BLaER1 (cell line): Measurements from ENCODE around the gene PWP1.
A peak's percentile ranks its signal among the peaks of the same experiment; 100 is the strongest.

Source experiments
- H3K27ac ChIP-seq: shearing (Covaris generic); formaldehyde crosslinking; 2 replicates; pipeline ENCODE4 v1.8.1; 2022
- H3K27me3 ChIP-seq: shearing (Covaris generic); formaldehyde crosslinking; 2 replicates; pipeline ENCODE4 v1.8.1; 2022
- H3K36me3 ChIP-seq: shearing (Covaris generic); formaldehyde crosslinking; 2 replicates; pipeline ENCODE4 v1.8.1; 2022
- H3K4me1 ChIP-seq: shearing (Covaris generic); formaldehyde crosslinking; 2 replicates; pipeline ENCODE4 v1.8.1; 2022
- H3K4me2 ChIP-seq: shearing (Covaris generic); formaldehyde crosslinking; 2 replicates; pipeline ENCODE4 v1.8.1; 2022
- H3K4me3 ChIP-seq: shearing (Covaris generic); formaldehyde crosslinking; 2 replicates; pipeline ENCODE4 v1.8.1; 2022
- H3K9ac ChIP-seq: shearing (Covaris generic); formaldehyde crosslinking; 2 replicates; pipeline ENCODE4 v1.8.1; 2022
- H3K9me3 ChIP-seq: shearing (Covaris generic); formaldehyde crosslinking; 2 replicates; pipeline ENCODE4 v1.8.1; 2022
- H4K20me1 ChIP-seq: shearing (Covaris generic); formaldehyde crosslinking; 2 replicates; pipeline ENCODE4 v1.8.1; 2022
- Cebpa-rat ChIP-seq: shearing (Covaris generic); IDR thresholded peaks from 2 replicates; pipeline ENCODE4 v1.8.1; 2022

Gene PWP1

DNA sequence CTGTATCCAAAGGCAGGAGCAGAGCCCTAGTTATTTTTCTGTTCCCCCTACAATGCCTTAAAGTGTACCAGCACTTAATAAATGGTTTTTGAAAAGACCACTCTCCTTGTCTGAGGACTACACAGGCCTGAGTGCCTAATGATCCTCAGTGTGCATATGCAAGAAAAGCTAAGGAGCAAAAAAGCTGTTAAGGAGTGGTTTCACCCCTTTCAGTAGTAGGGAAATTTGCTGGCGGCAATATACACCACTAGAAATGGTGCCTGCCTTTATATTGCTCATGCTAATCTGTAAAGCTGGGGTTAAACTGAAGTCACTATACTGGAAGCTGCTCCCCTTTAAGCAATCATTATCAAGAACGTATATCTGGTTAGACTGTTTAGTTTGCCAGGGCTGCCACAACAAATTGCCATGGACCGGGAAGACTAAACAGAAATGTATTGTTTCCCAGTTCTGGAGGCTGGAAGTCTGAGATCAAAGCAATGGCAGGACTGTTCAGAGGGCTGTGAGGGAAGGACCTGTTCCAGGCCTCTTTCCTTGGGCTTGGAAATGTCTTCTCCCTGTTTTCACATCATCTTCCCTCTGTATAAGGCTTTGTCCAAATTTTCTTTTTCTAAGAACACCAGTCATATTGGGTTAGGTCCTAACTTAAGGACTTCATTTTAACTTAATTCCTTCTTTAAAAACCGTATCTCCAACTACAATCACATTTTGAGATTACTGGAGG, 45.2 kb downstream of the PWP1 start:
- H3K36me3 ChIP-seq = peaks cover 41% of the 10 kb centered on the region
- no peaks in the 10 kb centered on the region for H3K4me1 ChIP-seq
- no peaks in the 10 kb centered on the region for H3K27me3 ChIP-seq
- H4K20me1 ChIP-seq = peaks cover 4% of the 10 kb centered on the region; the same call in 1 of the 2 replicates
- H3K9me3 ChIP-seq = no peaks in the 10 kb centered on the region
- no peak for TF ChIP-seq Cebpa-rat
- no peak overlapping the region for H3K4me3 ChIP-seq
- H3K9ac ChIP-seq = no peak overlapping the region
- H3K27ac ChIP-seq = no peak overlapping the region
- H3K4me2 ChIP-seq = no peak overlapping the region

DNA sequence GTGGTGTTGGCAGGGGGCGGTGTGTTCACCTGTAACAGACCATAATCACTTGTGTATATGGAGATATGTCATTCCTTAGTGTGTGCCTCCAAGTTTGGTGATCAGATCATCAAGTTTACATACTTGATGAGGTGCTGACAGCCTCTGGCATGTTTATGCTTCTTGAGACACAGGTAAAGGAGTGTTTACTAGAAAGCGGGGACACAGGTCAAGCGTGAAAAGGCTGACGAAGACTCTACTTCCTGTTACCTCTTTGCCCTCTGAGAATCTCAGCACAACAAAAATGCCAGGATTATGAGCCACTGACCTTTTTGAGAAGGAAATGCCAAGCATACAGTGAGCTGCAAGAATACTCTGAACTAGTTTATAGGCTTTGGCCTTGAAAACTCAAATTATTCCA, 45.8 kb downstream of the PWP1 start:
- H3K9ac ChIP-seq = no peak overlapping the region
- H4K20me1 ChIP-seq = peaks cover 6% of the 10 kb centered on the region
- no peaks in the 10 kb centered on the region for H3K4me1 ChIP-seq
- H3K36me3 ChIP-seq = peaks cover 46% of the 10 kb centered on the region
- H3K9me3 ChIP-seq = no peaks in the 10 kb centered on the region
- no peak overlapping the region for H3K4me3 ChIP-seq
- H3K27me3 ChIP-seq = no peaks in the 10 kb centered on the region
- no peak overlapping the region for H3K27ac ChIP-seq
- TF ChIP-seq Cebpa-rat = no peak
- no peak overlapping the region for H3K4me2 ChIP-seq

DNA sequence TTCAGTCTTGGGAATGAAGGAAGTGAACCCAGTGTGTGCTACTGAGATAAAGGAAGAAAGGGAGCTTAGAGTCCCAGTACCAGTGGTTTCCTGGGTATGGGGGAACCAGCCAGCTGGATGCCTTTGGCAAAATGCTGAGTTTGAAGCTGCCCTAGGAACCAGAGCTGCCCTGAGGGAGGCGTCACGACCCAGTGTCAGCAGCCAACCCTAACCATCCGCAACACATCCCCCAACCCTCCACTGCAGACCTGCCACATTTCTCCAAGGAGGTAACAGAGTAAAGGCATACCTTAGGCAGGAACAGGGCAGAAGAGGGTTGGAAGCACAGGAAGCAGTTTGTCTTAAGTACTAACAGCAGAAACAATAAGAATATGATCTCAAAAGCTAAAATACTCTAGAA, 46.8 kb downstream of the PWP1 start:
- no peak overlapping the region for H3K9ac ChIP-seq
- no peaks in the 10 kb centered on the region for H3K9me3 ChIP-seq
- peaks cover 15% of the 10 kb centered on the region for H4K20me1 ChIP-seq
- peaks cover 7% of the 10 kb centered on the region for H3K4me1 ChIP-seq
- no peak overlapping the region for H3K4me3 ChIP-seq
- H3K36me3 ChIP-seq = peaks cover 56% of the 10 kb centered on the region
- no peak for TF ChIP-seq Cebpa-rat
- no peaks in the 10 kb centered on the region for H3K27me3 ChIP-seq
- H3K4me2 ChIP-seq = no peak overlapping the region
- no peak overlapping the region for H3K27ac ChIP-seq

DNA sequence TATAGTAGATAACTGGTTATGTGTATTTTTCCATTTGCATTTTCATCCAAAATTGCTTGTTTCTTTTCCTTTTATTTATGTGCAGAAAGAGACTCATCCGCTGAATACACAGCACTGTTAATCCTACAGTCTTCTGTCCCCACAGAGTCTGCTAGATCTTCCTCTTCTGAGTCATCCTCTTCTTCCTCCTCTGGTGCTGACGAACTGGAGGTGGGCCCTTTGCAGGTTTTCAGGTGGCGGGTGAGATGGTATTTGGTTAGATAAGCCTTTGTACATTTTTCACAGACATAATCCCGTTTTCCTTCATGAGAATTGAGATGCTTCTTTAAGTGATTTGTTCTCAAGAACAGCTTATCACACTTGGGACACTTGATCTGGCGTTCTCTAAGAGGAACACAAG, 48.5 kb downstream of the PWP1 start:
- no peak for TF ChIP-seq Cebpa-rat
- Histone ChIP-seq H4K20me1 (peaks cover 22% of the 10 kb centered on the region), H3K4me1 (peaks cover 14% of the 10 kb centered on the region), H3K27ac (no peak overlapping the region), H3K9me3 (no peaks in the 10 kb centered on the region), H3K9ac (no peak overlapping the region), H3K27me3 (no peaks in the 10 kb centered on the region), H3K4me3 (no peak overlapping the region), H3K4me2 (no peak overlapping the region), H3K36me3 (peaks cover 74% of the 10 kb centered on the region)

DNA sequence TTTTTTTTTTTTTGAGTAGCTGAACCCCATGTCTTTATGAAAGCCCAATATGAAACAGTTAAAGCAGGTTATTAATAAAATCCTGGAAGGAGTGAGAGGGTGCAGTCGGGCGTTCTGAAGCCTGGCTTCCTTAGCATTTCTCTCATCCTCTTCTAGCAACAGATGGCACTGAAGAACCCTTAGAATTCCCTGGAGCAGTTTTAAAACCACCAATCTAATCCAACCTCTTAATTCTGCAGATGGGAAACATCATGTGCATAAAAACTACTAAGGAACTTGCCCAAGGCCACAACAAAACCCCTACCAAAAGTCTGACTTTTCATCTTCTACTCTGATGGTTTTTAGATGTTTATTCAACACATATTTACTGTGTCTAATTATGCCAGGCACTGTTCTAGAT, 50.2 kb downstream of the PWP1 start:
- peaks cover 30% of the 10 kb centered on the region for H4K20me1 ChIP-seq
- H3K9ac ChIP-seq = no peak overlapping the region
- H3K4me3 ChIP-seq = no peak overlapping the region
- no peak overlapping the region for H3K27ac ChIP-seq
- peaks cover 90% of the 10 kb centered on the region for H3K36me3 ChIP-seq
- H3K9me3 ChIP-seq = no peaks in the 10 kb centered on the region
- no peak for TF ChIP-seq Cebpa-rat
- no peak overlapping the region for H3K4me2 ChIP-seq
- H3K27me3 ChIP-seq = no peaks in the 10 kb centered on the region
- H3K4me1 ChIP-seq = peaks cover 14% of the 10 kb centered on the region

DNA sequence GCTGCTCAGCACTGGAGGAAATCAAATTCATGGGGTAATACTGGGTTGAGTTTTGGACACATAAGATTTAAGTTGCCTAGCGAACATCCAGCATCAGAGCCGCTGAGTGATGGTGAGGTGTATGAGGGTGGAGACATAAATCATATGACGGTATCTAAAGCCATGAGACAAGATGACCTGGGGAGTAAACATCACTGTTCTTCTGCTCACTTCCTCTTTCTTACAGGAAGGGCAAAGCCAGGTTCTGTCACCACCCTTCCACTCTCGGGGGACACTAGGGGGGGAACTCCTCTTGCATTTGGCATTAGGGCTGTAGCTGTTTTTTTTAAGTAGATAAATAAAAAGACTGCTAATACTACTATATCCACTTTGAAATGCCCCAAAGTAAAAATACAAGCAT, 51.3 kb downstream of the PWP1 start:
- no peak for TF ChIP-seq Cebpa-rat
- Histone ChIP-seq H3K27me3 (no peaks in the 10 kb centered on the region), H3K4me3 (no peak overlapping the region), H3K27ac (no peak overlapping the region), H4K20me1 (peaks cover 30% of the 10 kb centered on the region), H3K9me3 (no peaks in the 10 kb centered on the region), H3K4me2 (peak overlapping the region; percentile 41), H3K4me1 (peaks cover 14% of the 10 kb centered on the region), H3K9ac (no peak overlapping the region), H3K36me3 (peaks cover 100% of the 10 kb centered on the region)

DNA sequence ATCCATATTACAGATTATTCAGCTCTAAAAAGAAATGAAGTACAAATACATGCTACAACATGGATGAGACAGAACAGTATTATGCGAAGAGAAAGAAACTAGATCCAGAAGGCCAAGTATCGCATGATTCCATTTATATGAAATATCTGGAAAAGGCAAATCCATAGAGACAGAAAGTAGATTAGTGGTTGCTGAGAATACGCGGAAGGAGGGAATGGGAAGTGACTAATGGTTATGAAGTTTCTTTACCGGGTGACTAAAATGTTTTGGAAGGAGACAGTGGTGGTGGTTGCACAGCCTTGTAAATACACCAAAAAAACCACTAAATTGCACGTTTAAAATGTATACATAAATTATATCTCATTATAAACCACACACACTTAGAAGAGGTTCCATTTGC, 62.9 kb downstream of the PWP1 start:
- Histone ChIP-seq H3K27me3 (no peaks in the 10 kb centered on the region), H3K9me3 (no peaks in the 10 kb centered on the region), H3K4me3 (no peak overlapping the region), H3K27ac (no peak overlapping the region), H3K4me1 (no peaks in the 10 kb centered on the region; the same call in 1 of the 2 replicates), H3K4me2 (no peak overlapping the region), H3K36me3 (peaks cover 99% of the 10 kb centered on the region), H3K9ac (no peak overlapping the region), H4K20me1 (peaks cover 66% of the 10 kb centered on the region)
- TF ChIP-seq Cebpa-rat = no peak

DNA sequence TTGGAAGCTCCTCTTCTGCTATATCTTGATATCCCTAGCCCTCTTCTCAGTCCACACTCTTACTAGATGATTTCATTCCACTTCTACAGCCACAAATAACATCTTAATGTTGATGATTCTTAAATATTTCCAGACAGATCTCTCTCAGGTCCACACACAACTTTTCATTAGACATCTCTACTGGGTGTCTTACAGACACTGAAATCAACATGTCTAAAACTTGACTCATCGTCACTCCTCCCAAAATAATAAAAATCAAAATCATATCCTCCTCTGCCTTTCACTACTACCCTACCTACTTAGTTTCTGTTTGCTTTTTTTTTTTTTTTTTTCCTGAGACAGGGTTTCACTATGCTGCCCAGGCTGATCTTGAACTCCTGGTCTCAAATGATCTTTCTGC, 63.5 kb downstream of the PWP1 start:
- H4K20me1 ChIP-seq = peaks cover 71% of the 10 kb centered on the region
- H3K27ac ChIP-seq = no peak overlapping the region
- H3K4me3 ChIP-seq = no peak overlapping the region
- no peaks in the 10 kb centered on the region; the same call in 1 of the 2 replicates for H3K4me1 ChIP-seq
- peaks cover 99% of the 10 kb centered on the region for H3K36me3 ChIP-seq
- H3K27me3 ChIP-seq = no peaks in the 10 kb centered on the region
- TF ChIP-seq Cebpa-rat = no peak
- no peaks in the 10 kb centered on the region for H3K9me3 ChIP-seq
- no peak overlapping the region for H3K4me2 ChIP-seq
- no peak overlapping the region for H3K9ac ChIP-seq

DNA sequence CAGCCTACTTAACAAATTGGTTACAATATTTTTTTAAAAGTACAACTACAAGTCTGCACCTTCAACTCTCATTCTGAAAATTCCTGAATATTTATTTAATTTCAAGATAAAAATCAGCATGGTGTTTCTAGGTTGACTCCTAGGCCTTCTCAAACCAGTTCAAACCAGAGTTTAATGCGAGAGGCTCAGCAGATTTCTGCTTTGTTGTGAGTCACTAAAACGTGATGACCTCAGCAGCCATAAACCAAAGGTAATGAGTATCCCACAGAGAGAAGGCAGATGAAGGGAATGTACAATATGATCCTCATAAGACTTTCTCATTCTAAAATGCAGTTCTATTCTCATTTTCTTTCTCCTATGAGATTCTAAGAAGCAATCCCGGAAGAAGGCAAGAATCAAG, 73.8 kb downstream of the PWP1 start:
- no peak overlapping the region for H3K27ac ChIP-seq
- H3K4me3 ChIP-seq = peak overlapping the region; percentile 93

DNA sequence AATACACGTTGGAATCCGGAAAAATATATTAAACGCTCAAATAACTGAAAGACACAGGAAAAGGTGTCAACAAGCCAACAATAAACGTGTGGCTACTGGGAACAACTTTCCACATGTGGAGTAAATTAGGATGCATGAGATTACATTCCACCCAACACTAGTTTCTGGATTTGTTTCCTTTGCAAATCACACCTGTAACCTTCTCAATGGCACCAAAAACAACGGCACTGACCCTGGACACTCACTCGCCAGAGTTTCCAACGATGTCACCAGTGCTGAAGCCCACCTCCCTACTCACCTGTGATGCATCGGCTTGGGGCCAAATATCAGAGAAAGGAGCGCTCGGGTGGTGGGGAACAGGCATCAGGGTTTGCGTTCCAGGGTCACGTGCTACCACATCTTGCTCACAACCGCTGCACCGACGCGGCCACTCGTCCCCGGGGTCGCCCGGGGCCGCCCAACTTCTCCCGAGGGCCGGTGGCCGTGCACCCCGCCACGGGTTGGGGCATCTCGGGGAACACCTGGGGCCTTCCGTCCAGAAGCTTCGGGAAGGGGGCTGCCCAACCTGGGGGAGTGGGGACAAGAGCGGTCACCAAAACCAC, 74.7 kb downstream of the PWP1 start:
- Histone ChIP-seq H3K4me1 (peaks cover 27% of the 10 kb centered on the region), H3K4me2 (peak overlapping the region; percentile 83), H4K20me1 (peaks cover 46% of the 10 kb centered on the region), H3K9me3 (no peaks in the 10 kb centered on the region), H3K9ac (peak overlapping the region; percentile 94), H3K4me3 (peak overlapping the region; percentile 93), H3K27me3 (no peaks in the 10 kb centered on the region), H3K36me3 (peaks cover 36% of the 10 kb centered on the region), H3K27ac (peak overlapping the region; percentile 90)
- TF ChIP-seq Cebpa-rat = no peak

More for the DNA sequence above, 73.8 kb downstream of the PWP1 start:
- no peak for TF ChIP-seq Cebpa-rat
- peak overlapping the region; percentile 83 for H3K4me2 ChIP-seq
- peaks cover 44% of the 10 kb centered on the region for H3K36me3 ChIP-seq
- H3K9me3 ChIP-seq = no peaks in the 10 kb centered on the region
- peaks cover 52% of the 10 kb centered on the region for H4K20me1 ChIP-seq
- H3K4me1 ChIP-seq = peaks cover 27% of the 10 kb centered on the region
- no peaks in the 10 kb centered on the region for H3K27me3 ChIP-seq
- peak overlapping the region; percentile 94 for H3K9ac ChIP-seq
